HG03097 (cell line): ENCODE results near the gene ANKLE2.
"Not testable (repeated sequence)": the region's sequence is repeated elsewhere in the genome, so short reads cannot be mapped to it uniquely, and the experiment has no call there.

Experiments used
- ATAC-seq: cut with Tn5 transposase; IDR thresholded peaks from one replicate; pipeline ENCODE4 v1.9.1; 2021; ENCODE audit not compliant: unreplicated experiment, low FRiP score

The ANKLE2 gene

GRCh38 chr12:132777614-132778013, 16.0 kb upstream of the ANKLE2 start:
- no peak for ATAC-seq

GRCh38 chr12:132776816-132777568, 15.4 kb upstream of the ANKLE2 start:
- ATAC-seq: no peak

- not testable (repeated sequence) for ATAC-seq
Measured at GRCh38 chr12:132776230-132776625, 14.6 kb upstream of the ANKLE2 start.

- ATAC-seq: no peak
Measured at GRCh38 chr12:132775502-132776229, 14.0 kb upstream of the ANKLE2 start.

- ATAC-seq: no peak
Measured at GRCh38 chr12:132774646-132775275, 13.1 kb upstream of the ANKLE2 start.

GRCh38 chr12:132774159-132774558, 12.5 kb upstream of the ANKLE2 start:
- no peak for ATAC-seq

GRCh38 chr12:132773077-132773955, 11.7 kb upstream of the ANKLE2 start:
- ATAC-seq: no peak

- ATAC-seq: no peak
Measured at GRCh38 chr12:132772606-132773005, 11.0 kb upstream of the ANKLE2 start.

- no peak for ATAC-seq
Measured at GRCh38 chr12:132771126-132771838, 9.7 kb upstream of the ANKLE2 start.

GRCh38 chr12:132766380-132767085, 4.9 kb upstream of the ANKLE2 start:
- no peak for ATAC-seq

GRCh38 chr12:132765361-132765760, 3.7 kb upstream of the ANKLE2 start:
- no peak for ATAC-seq

- no peak for ATAC-seq
Measured at GRCh38 chr12:132764231-132764630, 2.6 kb upstream of the ANKLE2 start.

- ATAC-seq: peak; percentile 72
Measured at GRCh38 chr12:132761921-132762583, 420 bp upstream of the ANKLE2 start.

GRCh38 chr12:132759359-132759758, 2.3 kb downstream of the ANKLE2 start:
- no peak for ATAC-seq

- not testable (repeated sequence) for ATAC-seq
Measured at GRCh38 chr12:132758825-132759224, 2.8 kb downstream of the ANKLE2 start.

GRCh38 chr12:132754160-132754932, 7.3 kb downstream of the ANKLE2 start:
- ATAC-seq: no peak

- not testable (repeated sequence) for ATAC-seq
Measured at GRCh38 chr12:132753670-132754069, 8.0 kb downstream of the ANKLE2 start.

GRCh38 chr12:132748319-132748718, 13.3 kb downstream of the ANKLE2 start:
- ATAC-seq: no peak
